Chondrocyte (in vitro differentiated cells): ENCODE measurements around the gene IFT57. TPM values are rescaled to one million over a fixed set of nuclear protein-coding genes. Genes with fewer than 3 reads are reported as not detected.
A peak's percentile ranks its signal among the peaks of the same experiment; 100 is the strongest.
"Not testable (repeated sequence)": the region's sequence is repeated elsewhere in the genome, so short reads cannot be mapped to it uniquely, and the experiment has no call there.

ENCODE experiments used
- DNase-seq: peaks from one replicate; pipeline ENCODE4 v3.0.0; 2021; ENCODE audit warnings: mixed read lengths, low spot score
- H3K27ac Mint-ChIP-seq: one replicate; pipeline ENCODE4 v1.8.0; 2021; ENCODE audit warnings: mild to moderate bottlenecking, moderate library complexity, mixed read lengths; ENCODE audit not compliant: unreplicated experiment
- H3K27me3 Mint-ChIP-seq: 2 replicates; pipeline ENCODE4 v1.8.0; 2021; ENCODE audit warnings: low read depth, mixed read lengths
- H3K36me3 Mint-ChIP-seq: 2 replicates; pipeline ENCODE4 v1.8.0; 2021; ENCODE audit warnings: low read depth, mixed read lengths
- H3K4me1 Mint-ChIP-seq: 2 replicates; pipeline ENCODE4 v1.8.0; 2021; ENCODE audit warnings: low read depth, mild to moderate bottlenecking, mixed read lengths
- H3K4me3 Mint-ChIP-seq: one replicate; pipeline ENCODE4 v1.8.0; 2021; ENCODE audit warnings: mild to moderate bottlenecking, moderate library complexity, mixed read lengths; ENCODE audit not compliant: unreplicated experiment
- H3K9me3 Mint-ChIP-seq: 2 replicates; pipeline ENCODE4 v1.8.0; 2021; ENCODE audit warnings: low read depth, mixed read lengths
- CTCF ChIP-seq: fragments of 200-600 bp; sonication (generic); IDR thresholded peaks from 2 replicates; pipeline ENCODE4 v1.5.0; 2021; ENCODE audit warnings: antibody characterized with exemption, mild to moderate bottlenecking, moderate library complexity
- total RNA-seq: library from RNA; stranded (reverse); gene quantifications from 3 replicates; pipeline ENCODE4 v1.2.1, GENCODE V29; 2021

Gene IFT57
- total RNA-seq, 1 donor from 2014 or later: 22.4 TPM

GRCh38 chr3:108156312-108156853 lies 65.8 kb downstream of the IFT57 start:
- Mint-ChIP-seq H3K4me3 (no peak overlapping the region), H3K4me1 (peaks cover 12% of the 10 kb centered on the region), H3K36me3 (no peaks in the 10 kb centered on the region), H3K27ac (no peak overlapping the region), H3K27me3 (no peaks in the 10 kb centered on the region), H3K9me3 (no peaks in the 10 kb centered on the region)
- DNase-seq: no peak
- TF ChIP-seq CTCF: no peak

- H3K36me3 Mint-ChIP-seq, H3K27me3 Mint-ChIP-seq, H3K4me3 Mint-ChIP-seq, H3K27ac Mint-ChIP-seq, H3K9me3 Mint-ChIP-seq, DNase-seq: not testable (repeated sequence)
- H3K4me1 Mint-ChIP-seq: peaks cover 12% of the 10 kb centered on the region
Measured at GRCh38 chr3:108155642-108156041, 66.6 kb downstream of the IFT57 start.

GRCh38 chr3:108153451-108153981 lies 68.7 kb downstream of the IFT57 start:
- Mint-ChIP-seq H3K9me3 (no peaks in the 10 kb centered on the region), H3K27ac (peak overlapping the region; percentile 72), H3K36me3 (no peaks in the 10 kb centered on the region), H3K4me3 (no peak overlapping the region), H3K4me1 (peaks cover 12% of the 10 kb centered on the region), H3K27me3 (no peaks in the 10 kb centered on the region)
- DNase-seq: no peak
- TF ChIP-seq CTCF: peak; percentile 78

GRCh38 chr3:108152274-108152673 lies 70.0 kb downstream of the IFT57 start:
- H3K36me3 Mint-ChIP-seq: no peaks in the 10 kb centered on the region
- no peaks in the 10 kb centered on the region for H3K27me3 Mint-ChIP-seq
- no peak overlapping the region for H3K27ac Mint-ChIP-seq
- no peak for DNase-seq
- no peaks in the 10 kb centered on the region for H3K9me3 Mint-ChIP-seq
- no peak for TF ChIP-seq CTCF
- no peak overlapping the region for H3K4me3 Mint-ChIP-seq
- H3K4me1 Mint-ChIP-seq: peaks cover 12% of the 10 kb centered on the region

GRCh38 chr3:108150200-108150599 lies 72.0 kb downstream of the IFT57 start:
- H3K36me3 Mint-ChIP-seq: no peaks in the 10 kb centered on the region
- no peak for TF ChIP-seq CTCF
- H3K9me3 Mint-ChIP-seq: peaks cover 9% of the 10 kb centered on the region
- H3K27ac Mint-ChIP-seq: no peak overlapping the region
- H3K4me1 Mint-ChIP-seq: peaks cover 12% of the 10 kb centered on the region
- no peaks in the 10 kb centered on the region for H3K27me3 Mint-ChIP-seq
- DNase-seq: no peak
- H3K4me3 Mint-ChIP-seq: no peak overlapping the region

- H3K27ac Mint-ChIP-seq: no peak overlapping the region
- no peak for DNase-seq
- TF ChIP-seq CTCF: no peak
- H3K4me3 Mint-ChIP-seq: no peak overlapping the region
- H3K4me1 Mint-ChIP-seq: no peaks in the 10 kb centered on the region
- no peaks in the 10 kb centered on the region for H3K36me3 Mint-ChIP-seq
- no peaks in the 10 kb centered on the region for H3K27me3 Mint-ChIP-seq
- H3K9me3 Mint-ChIP-seq: peaks cover 9% of the 10 kb centered on the region
Measured at GRCh38 chr3:108146139-108146538, 76.1 kb downstream of the IFT57 start.
